Neuronal stem cell (in vitro differentiated cells): Measurements from ENCODE around the gene POMT2.

ENCODE experiments used
- DNase-seq: peaks from one replicate; pipeline ENCODE4 v3.0.0-alpha.2; 2013; ENCODE audit warnings: low spot score
- H2AFZ ChIP-seq: one replicate; pipeline ENCODE4 v1.6.1; 2013; ENCODE audit warnings: mild to moderate bottlenecking, low read length, inconsistent platforms
- H2AK5ac ChIP-seq: 2 replicates; pipeline ENCODE4 v1.6.1; 2013; ENCODE audit warnings: low read depth, mild to moderate bottlenecking, inconsistent platforms, low read length, moderate library complexity, mixed read lengths
- H2BK120ac ChIP-seq: 2 replicates; pipeline ENCODE4 v1.6.1; 2013; ENCODE audit warnings: low read depth, mild to moderate bottlenecking, inconsistent platforms, low read length, moderate library complexity, mixed read lengths
- H2BK12ac ChIP-seq: one replicate; pipeline ENCODE4 v1.6.1; 2013; ENCODE audit warnings: low read length, inconsistent platforms
- H2BK15ac ChIP-seq: 2 replicates; pipeline ENCODE4 v1.6.1; 2013; ENCODE audit warnings: mild to moderate bottlenecking, low read length, inconsistent platforms, mixed read lengths
- H2BK5ac ChIP-seq: one replicate; pipeline ENCODE4 v1.6.1; 2013; ENCODE audit warnings: inconsistent platforms, mild to moderate bottlenecking, low read length, moderate library complexity
- H3K14ac ChIP-seq: one replicate; pipeline ENCODE4 v1.6.1; 2013; ENCODE audit warnings: low read length, inconsistent platforms
- H3K18ac ChIP-seq: 2 replicates; pipeline ENCODE4 v1.6.1; 2013; ENCODE audit warnings: low read length, inconsistent platforms
- H3K23ac ChIP-seq: 2 replicates; pipeline ENCODE4 v1.6.1; 2013; ENCODE audit warnings: low read depth, mild to moderate bottlenecking, mixed read lengths, low read length, inconsistent platforms; ENCODE audit not compliant: poor library complexity
- H3K27ac ChIP-seq: replicated peaks from 3 replicates; pipeline ENCODE4 v1.5.1; 2013; ENCODE audit warnings: low read length, inconsistent platforms
- H3K27me3 ChIP-seq, 3 experiments: 2 replicates each; pipeline ENCODE4 v1.6.1; 2013; ENCODE audit warnings: low read length in 3 of 3, mild to moderate bottlenecking in 2 of 3, inconsistent platforms in 1 of 3, low read depth in 1 of 3, mixed read lengths in 1 of 3, moderate library complexity in 1 of 3; ENCODE audit not compliant: control insufficient read depth in 3 of 3, insufficient read depth in 3 of 3
- H3K36me3 ChIP-seq, 2 donors: replicated peaks in 1 of 2; 2 replicates each; pipeline ENCODE4 v1.6.1; 2013; ENCODE audit warnings: low read length in 2 of 2; ENCODE audit not compliant: control insufficient read depth in 2 of 2, insufficient read depth in 2 of 2
- H3K4ac ChIP-seq: 2 replicates; pipeline ENCODE4 v1.6.1; 2013; ENCODE audit warnings: inconsistent platforms, mild to moderate bottlenecking, low read length, moderate library complexity
- H3K4me1 ChIP-seq, 2 donors: 1 replicate in 1 of 2; 2 replicates in 1 of 2; pipeline ENCODE4 v1.6.1; 2013; ENCODE audit warnings: low read length in 2 of 2, low read depth in 1 of 2; ENCODE audit not compliant: control insufficient read depth in 2 of 2, insufficient read depth in 1 of 2
- H3K4me2 ChIP-seq: one replicate; pipeline ENCODE4 v1.6.1; 2013; ENCODE audit warnings: mild to moderate bottlenecking, low read length, inconsistent platforms; ENCODE audit not compliant: insufficient read depth, poor library complexity, severe bottlenecking
- H3K4me3 ChIP-seq, 2 donors: 2 replicates each; pipeline ENCODE4 v1.5.1; 2013; ENCODE audit warnings: low read length in 2 of 2, mild to moderate bottlenecking in 2 of 2, inconsistent platforms in 1 of 2, moderate library complexity in 1 of 2
- H3K79me1 ChIP-seq: one replicate; pipeline ENCODE4 v1.6.1; 2013; ENCODE audit warnings: low read depth, mild to moderate bottlenecking, inconsistent platforms, low read length, moderate library complexity
- H3K9ac ChIP-seq: one replicate; pipeline ENCODE4 v1.6.1; 2013; ENCODE audit warnings: mild to moderate bottlenecking, low read depth, low read length, inconsistent platforms; ENCODE audit not compliant: poor library complexity
- H3K9me3 ChIP-seq, 2 donors: replicated peaks in 1 of 2; 2 replicates each; pipeline versions ENCODE3 to v1.6.1; 2013; ENCODE audit warnings: low read length in 2 of 2, mild to moderate bottlenecking in 2 of 2, inconsistent platforms in 1 of 2, low read depth in 1 of 2, mixed read lengths in 1 of 2, moderate library complexity in 1 of 2; ENCODE audit not compliant: control insufficient read depth in 2 of 2, insufficient read depth in 1 of 2
- H4K8ac ChIP-seq: one replicate; pipeline ENCODE4 v1.6.1; 2013; ENCODE audit warnings: low read depth, mild to moderate bottlenecking, inconsistent platforms, low read length, moderate library complexity
- H4K91ac ChIP-seq: one replicate; pipeline ENCODE4 v1.6.1; 2013; ENCODE audit warnings: low read length, low read depth, mild to moderate bottlenecking, inconsistent platforms; ENCODE audit not compliant: poor library complexity
- WGBS, 2 donors: extraction: QIAGEN DNeasy Blood & Tissue Kit; methylation state at CpG; one replicate each; pipeline ENCODE4 v1.1.7; 2013; ENCODE audit warnings: missing lambda C conversion rate in 2 of 2, mixed read lengths in 1 of 2; ENCODE audit not compliant: insufficient read length in 2 of 2, insufficient replicate concordance in 1 of 2; ENCODE audit errors: extremely low coverage in 2 of 2; 5-methylcytosine and 5-hydroxymethylcytosine counted together

POMT2 gene

DNA sequence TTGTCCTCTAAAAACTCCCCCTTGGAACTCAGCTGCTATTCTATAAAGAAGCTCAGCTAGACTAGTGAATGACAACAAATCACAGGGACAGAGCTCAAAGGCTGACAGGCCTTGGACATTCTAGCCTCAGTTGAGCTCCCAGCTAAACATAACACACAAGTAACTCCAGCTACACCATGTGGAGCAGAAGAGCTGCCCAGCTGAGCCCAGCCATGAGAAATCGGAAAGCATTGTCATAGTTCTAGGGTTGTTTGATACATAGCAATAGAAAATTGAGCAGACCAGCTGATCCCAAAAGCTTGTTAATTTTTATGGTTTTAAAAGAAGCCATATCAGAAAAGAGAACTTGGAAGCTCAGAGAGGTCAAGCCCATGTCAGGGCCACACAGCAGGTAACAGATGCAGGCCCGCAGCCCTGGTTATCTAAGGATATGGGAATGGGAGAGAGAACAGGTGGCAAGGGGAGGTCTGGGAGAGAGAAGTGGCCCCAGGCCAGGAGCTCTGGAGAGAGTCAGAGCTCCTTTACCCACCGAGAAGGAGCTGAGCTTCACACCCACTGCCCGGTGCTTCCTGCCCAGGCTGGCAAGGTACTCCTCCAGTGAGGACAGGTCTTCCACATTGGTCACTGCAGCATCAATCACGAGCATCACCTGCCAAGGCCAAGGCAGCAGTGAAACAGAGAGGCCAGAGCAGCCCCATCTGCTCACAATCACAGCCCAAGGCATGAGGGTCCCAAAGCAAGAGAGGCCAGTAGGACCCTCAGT is 52.6 kb downstream of the POMT2 start:
- Histone ChIP-seq H3K9me3 (peaks cover 3 to 5% of the 10 kb centered on the region in 2 donors), H2BK5ac (no peak overlapping the region), H3K9ac (no peak overlapping the region), H3K79me1 (no peaks in the 10 kb centered on the region), H3K4ac (no peak overlapping the region), H2BK12ac (no peak overlapping the region), H4K91ac (no peak overlapping the region), H2AFZ (no peak overlapping the region), H3K36me3 (no peaks in the 10 kb centered on the region), H3K23ac (no peak overlapping the region), H2AK5ac (no peak overlapping the region), H4K8ac (no peak overlapping the region), H2BK15ac (no peak overlapping the region), H3K4me3 (no peak overlapping the region), H3K27me3 (peaks cover 10 to 94% (median 41%) of the 10 kb centered on the region in 3 experiments), H3K14ac (no peak overlapping the region), H2BK120ac (no peak overlapping the region), H3K4me2 (no peak overlapping the region), H3K18ac (no peak overlapping the region), H3K27ac (no peak overlapping the region), H3K4me1 (no peaks in the 10 kb centered on the region)
- no CpG with 5 or more reads among the region's 5 CpGs for WGBS, 2 donors
- DNase-seq: no peak

DNA sequence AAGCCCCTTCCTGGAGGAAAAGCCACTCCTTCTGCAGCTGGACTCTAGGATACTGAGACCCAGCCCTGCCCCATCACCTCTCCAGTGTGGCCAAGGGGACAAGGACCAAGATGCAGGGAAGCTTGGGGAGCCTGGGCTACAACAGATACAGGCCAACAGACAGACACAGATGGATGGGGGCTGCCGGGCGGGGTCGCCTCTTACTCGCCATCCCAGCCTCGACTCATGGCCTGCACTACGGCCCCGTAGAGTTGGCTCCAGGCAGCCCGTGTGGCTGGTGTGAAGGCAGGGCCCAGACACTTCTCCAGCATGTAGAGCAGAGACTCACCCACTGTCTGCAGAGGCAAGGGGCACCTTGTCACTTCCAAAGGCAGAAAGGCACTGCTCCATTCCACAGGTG is 54.3 kb downstream of the POMT2 start:
- no peak for DNase-seq
- Histone ChIP-seq H3K27ac (no peak overlapping the region), H3K23ac (no peak overlapping the region), H3K9me3 (peaks cover 0 to 5% of the 10 kb centered on the region in 2 donors), H3K18ac (no peak overlapping the region), H2BK5ac (no peak overlapping the region), H3K79me1 (no peaks in the 10 kb centered on the region), H3K4me3 (no peak overlapping the region), H2BK120ac (no peak overlapping the region), H2AFZ (no peak overlapping the region), H3K4me1 (no peaks in the 10 kb centered on the region), H2AK5ac (no peak overlapping the region), H3K27me3 (peaks cover 10 to 87% (median 30%) of the 10 kb centered on the region in 3 experiments), H2BK15ac (no peak overlapping the region), H4K8ac (no peak overlapping the region), H3K14ac (no peak overlapping the region), H3K36me3 (no peaks in the 10 kb centered on the region), H3K9ac (peak overlapping the region; percentile 18), H2BK12ac (no peak overlapping the region), H4K91ac (no peak overlapping the region), H3K4ac (no peak overlapping the region), H3K4me2 (no peak overlapping the region)
- WGBS, 2 donors: no CpG with 5 or more reads among the region's 8 CpGs

DNA sequence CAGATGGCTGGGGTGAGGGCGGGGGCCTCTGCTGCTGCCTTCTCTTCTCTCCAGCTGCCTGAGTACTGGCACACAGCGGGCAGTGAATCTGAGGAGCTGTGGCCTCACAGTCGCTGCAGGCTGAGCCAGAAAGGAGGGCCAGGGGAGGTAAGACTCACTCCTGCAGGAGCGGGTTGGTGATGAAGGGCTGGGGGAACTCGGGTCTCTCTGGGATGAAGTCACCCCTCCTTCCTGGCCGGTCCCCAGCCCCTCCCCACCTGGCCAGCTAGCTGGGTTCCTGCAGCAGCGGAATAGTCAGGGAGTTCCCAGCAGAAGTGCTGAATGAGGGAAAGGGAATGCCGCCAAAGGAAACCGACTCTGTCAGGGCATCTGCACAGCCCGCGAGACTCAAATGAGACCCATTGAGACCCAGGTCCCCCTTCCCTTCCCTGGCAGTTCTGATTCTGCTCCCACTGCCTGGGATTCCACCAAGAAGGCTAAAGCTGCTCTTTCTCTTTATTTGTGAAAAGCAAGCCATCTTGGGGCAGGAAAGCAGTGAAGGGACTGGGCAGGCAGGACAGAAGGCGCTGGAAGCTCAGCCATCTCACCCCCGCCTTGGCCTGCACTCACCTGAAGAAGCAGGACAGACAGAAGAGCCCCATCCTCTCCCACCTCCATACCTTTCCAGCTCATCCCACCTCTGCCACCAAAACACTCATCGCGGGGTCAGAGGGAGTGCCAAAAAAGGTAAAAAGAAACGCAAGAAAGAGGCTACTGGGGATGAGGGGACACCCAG is 54.9 kb downstream of the POMT2 start:
- no peak overlapping the region for H2AK5ac ChIP-seq
- no peak overlapping the region for H2BK12ac ChIP-seq
- no peak overlapping the region for H3K14ac ChIP-seq
- no peak overlapping the region for H3K18ac ChIP-seq
- H3K4me3 ChIP-seq: no peak overlapping the region
- no peaks in the 10 kb centered on the region for H3K36me3 ChIP-seq
- no peak overlapping the region for H3K4me2 ChIP-seq
- no peak for DNase-seq
- peak overlapping the region; percentile 4 for H2BK5ac ChIP-seq
- no peak overlapping the region for H2BK120ac ChIP-seq
- H4K91ac ChIP-seq: no peak overlapping the region
- H2BK15ac ChIP-seq: no peak overlapping the region
- H3K27ac ChIP-seq: no peak overlapping the region
- H3K9me3 ChIP-seq: peaks cover 0 to 5% of the 10 kb centered on the region in 2 donors
- H3K4ac ChIP-seq: no peak overlapping the region
- no peaks in the 10 kb centered on the region for H3K79me1 ChIP-seq
- H3K9ac ChIP-seq: no peak overlapping the region
- no peak overlapping the region for H2AFZ ChIP-seq
- no peaks in the 10 kb centered on the region for H3K4me1 ChIP-seq
- peaks cover 7 to 87% (median 24%) of the 10 kb centered on the region in 3 experiments for H3K27me3 ChIP-seq
- WGBS, 2 donors: no CpG with 5 or more reads among the region's 16 CpGs
- no peak overlapping the region for H3K23ac ChIP-seq
- no peak overlapping the region for H4K8ac ChIP-seq

DNA sequence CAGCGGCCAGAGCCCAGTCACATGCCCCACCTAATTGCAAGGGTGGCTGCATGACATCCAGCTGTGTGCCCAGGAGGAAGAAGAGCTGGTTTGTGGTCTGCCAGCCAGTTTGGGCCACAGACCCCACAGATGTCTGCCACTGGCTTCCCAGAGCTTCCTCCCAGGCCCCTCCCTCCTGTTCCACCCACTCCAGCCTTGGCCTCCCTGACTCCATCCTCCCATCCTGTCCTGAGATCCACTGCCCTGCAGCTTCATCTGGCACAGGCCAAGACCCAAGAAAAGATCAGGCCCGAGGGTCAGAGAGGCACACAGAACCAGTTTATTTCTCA is 55.5 kb downstream of the POMT2 start:
- H3K4me3 ChIP-seq: no peak overlapping the region
- no peak overlapping the region for H3K9ac ChIP-seq
- H3K27ac ChIP-seq: no peak overlapping the region
- no peaks in the 10 kb centered on the region for H3K36me3 ChIP-seq
- H3K18ac ChIP-seq: no peak overlapping the region
- no peak overlapping the region for H3K4ac ChIP-seq
- peaks cover under 1 to 87% (median 18%) of the 10 kb centered on the region in 3 experiments for H3K27me3 ChIP-seq
- H3K4me1 ChIP-seq: no peaks in the 10 kb centered on the region
- no peak for DNase-seq
- H3K14ac ChIP-seq: no peak overlapping the region
- H3K9me3 ChIP-seq: peaks cover 0 to 5% of the 10 kb centered on the region in 2 donors
- H2BK12ac ChIP-seq: no peak overlapping the region
- no CpG with 5 or more reads among the region's 2 CpGs for WGBS, 2 donors
- H2BK120ac ChIP-seq: no peak overlapping the region
- H2AK5ac ChIP-seq: no peak overlapping the region
- H3K79me1 ChIP-seq: no peaks in the 10 kb centered on the region
- no peak overlapping the region for H4K8ac ChIP-seq
- H4K91ac ChIP-seq: no peak overlapping the region
- no peak overlapping the region for H2AFZ ChIP-seq
- H2BK5ac ChIP-seq: peak overlapping the region; percentile 4
- no peak overlapping the region for H2BK15ac ChIP-seq
- H3K4me2 ChIP-seq: no peak overlapping the region
- H3K23ac ChIP-seq: no peak overlapping the region
